CD8-positive, alpha-beta memory T cell (primary cell): Measurements from ENCODE around the gene HNRNPC. TPM values are rescaled to one million over a fixed set of nuclear protein-coding genes. Genes with fewer than 3 reads are reported as not detected.
A peak's percentile ranks its signal among the peaks of the same experiment; 100 is the strongest.

ENCODE experiments used
- CTCF ChIA-PET: fragments of 350-600 bp; sonication (Branson Sonifier 250); formaldehyde crosslinking; loops from one replicate; lab custom pipeline; 2021; ENCODE audit warnings: antibody characterized with exemption; lab: Charles Lee
- POLR2A ChIA-PET: fragments of 350-600 bp; sonication (Branson Sonifier 250); formaldehyde crosslinking; loops from one replicate; lab custom pipeline; 2021; ENCODE audit warnings: antibody characterized with exemption; lab: Charles Lee
- DNase-seq, 5 donors: peaks; one replicate each; pipeline versions ENCODE4 v3.0.0 to v3.0.0-alpha.2; 2020 to 2022; ENCODE audit warnings: mixed read lengths in 1 of 5
- H3K27ac ChIP-seq: one replicate; pipeline ENCODE4 v1.7.0; 2013; ENCODE audit warnings: low read depth, mild to moderate bottlenecking, low read length, moderate library complexity
- H3K27me3 ChIP-seq: 2 replicates; pipeline ENCODE4 v1.7.0; 2013; ENCODE audit warnings: low read length, mild to moderate bottlenecking; ENCODE audit not compliant: insufficient read depth, poor library complexity, severe bottlenecking
- H3K36me3 ChIP-seq: 2 replicates; pipeline ENCODE4 v1.7.0; 2013; ENCODE audit warnings: mild to moderate bottlenecking, low read length, moderate library complexity; ENCODE audit not compliant: insufficient read depth
- H3K4me1 ChIP-seq: 2 replicates; pipeline ENCODE4 v1.7.0; 2013; ENCODE audit warnings: mild to moderate bottlenecking, low read length, moderate library complexity; ENCODE audit not compliant: insufficient read depth
- H3K4me3 ChIP-seq: 2 replicates; pipeline ENCODE4 v1.7.0; 2013; ENCODE audit warnings: mild to moderate bottlenecking, low read length
- H3K9me3 ChIP-seq: 2 replicates; pipeline ENCODE4 v1.7.0; 2013; ENCODE audit warnings: mild to moderate bottlenecking, low read length
- H3K27ac Mint-ChIP-seq, 8 donors: one replicate each; pipeline ENCODE4 v1.8.0; 2020 to 2021; ENCODE audit warnings: mixed read lengths in 8 of 8, mild to moderate bottlenecking in 6 of 8, inconsistent platforms in 3 of 8, moderate library complexity in 3 of 8
- H3K27me3 Mint-ChIP-seq, 2 donors: one replicate each; pipeline ENCODE4 v1.8.0; 2020 to 2021; ENCODE audit warnings: mixed read lengths in 2 of 2, mild to moderate bottlenecking in 1 of 2, moderate library complexity in 1 of 2
- H3K36me3 Mint-ChIP-seq, 3 donors: one replicate each; pipeline ENCODE4 v1.8.0; 2020 to 2021; ENCODE audit warnings: mixed read lengths in 3 of 3, inconsistent platforms in 1 of 3, mild to moderate bottlenecking in 1 of 3
- H3K4me1 Mint-ChIP-seq, 3 donors: one replicate each; pipeline ENCODE4 v1.8.0; 2020 to 2021; ENCODE audit warnings: mixed read lengths in 3 of 3, inconsistent platforms in 1 of 3, mild to moderate bottlenecking in 1 of 3
- H3K4me3 Mint-ChIP-seq, 7 donors: one replicate each; pipeline ENCODE4 v1.8.0; 2020 to 2021; ENCODE audit warnings: mixed read lengths in 7 of 7, mild to moderate bottlenecking in 6 of 7, moderate library complexity in 4 of 7, inconsistent platforms in 2 of 7
- H3K9me3 Mint-ChIP-seq, 5 donors: one replicate each; pipeline ENCODE4 v1.8.0; 2020 to 2022; ENCODE audit warnings: mixed read lengths in 5 of 5, mild to moderate bottlenecking in 3 of 5, moderate library complexity in 2 of 5, inconsistent platforms in 1 of 5
- polyA plus RNA-seq: library from polyadenylated mRNA; unstranded; fragments of 300-500 nt; fragmentation: Illumina TruSeq; gene quantifications from one replicate; pipeline ENCODE4 v1.2.3, GENCODE V29; 2021
- total RNA-seq, 2 experiments: library from RNA; stranded (reverse); gene quantifications; one replicate each; pipeline ENCODE4 v1.2.3, GENCODE V29; 2021

The HNRNPC gene
- total and polyA plus RNA-seq, 3 experiments from 2014 or later: 700 to 1,180 (median 1,158) TPM

- no peaks in the 10 kb centered on the region for H3K9me3 Mint-ChIP-seq
- Histone ChIP-seq H3K27ac (no peak overlapping the region), H3K27me3 (no peaks in the 10 kb centered on the region), H3K36me3 (peaks cover 21% of the 10 kb centered on the region), H3K4me3 (no peak overlapping the region), H3K9me3 (no peaks in the 10 kb centered on the region), H3K4me1 (peaks cover 69% of the 10 kb centered on the region)
- ChIA-PET CTCF (interaction anchor here (1.1 to 1.3 kb wide), 3 partner anchors 15 to 107 kb away, joined by 3 to 6 read pairs (median 3); no protein-coding TSS in a partner anchor), POLR2A (interaction anchor here (0.6 to 0.9 kb wide), 3 partner anchors 9 to 786 kb away, joined by 3 to 6 read pairs (median 5); no protein-coding TSS in a partner anchor)
- peak overlapping the region; percentile 47 to 90 (median 65) for H3K27ac Mint-ChIP-seq
- no peaks in the 10 kb centered on the region for H3K27me3 Mint-ChIP-seq
- H3K36me3 Mint-ChIP-seq: peaks cover 0 to 81% (median 3%) of the 10 kb centered on the region in 3 donors
- peaks cover 74 to 93% (median 86%) of the 10 kb centered on the region in 3 donors for H3K4me1 Mint-ChIP-seq
- peak overlapping the region in 4 of 7 donors; percentile 3 to 28 (median 12) for H3K4me3 Mint-ChIP-seq
- no peak for DNase-seq
Observed at GRCh38 chr14:21240417-21240816, 28.8 kb downstream of the HNRNPC start.

- peak overlapping the region in 2 of 7 donors; percentile 6 to 15 for H3K4me3 Mint-ChIP-seq
- peaks cover 0 to 82% (median 7%) of the 10 kb centered on the region in 3 donors for H3K36me3 Mint-ChIP-seq
Observed at GRCh38 chr14:21238823-21239518, 30.3 kb downstream of the HNRNPC start.

DNA sequence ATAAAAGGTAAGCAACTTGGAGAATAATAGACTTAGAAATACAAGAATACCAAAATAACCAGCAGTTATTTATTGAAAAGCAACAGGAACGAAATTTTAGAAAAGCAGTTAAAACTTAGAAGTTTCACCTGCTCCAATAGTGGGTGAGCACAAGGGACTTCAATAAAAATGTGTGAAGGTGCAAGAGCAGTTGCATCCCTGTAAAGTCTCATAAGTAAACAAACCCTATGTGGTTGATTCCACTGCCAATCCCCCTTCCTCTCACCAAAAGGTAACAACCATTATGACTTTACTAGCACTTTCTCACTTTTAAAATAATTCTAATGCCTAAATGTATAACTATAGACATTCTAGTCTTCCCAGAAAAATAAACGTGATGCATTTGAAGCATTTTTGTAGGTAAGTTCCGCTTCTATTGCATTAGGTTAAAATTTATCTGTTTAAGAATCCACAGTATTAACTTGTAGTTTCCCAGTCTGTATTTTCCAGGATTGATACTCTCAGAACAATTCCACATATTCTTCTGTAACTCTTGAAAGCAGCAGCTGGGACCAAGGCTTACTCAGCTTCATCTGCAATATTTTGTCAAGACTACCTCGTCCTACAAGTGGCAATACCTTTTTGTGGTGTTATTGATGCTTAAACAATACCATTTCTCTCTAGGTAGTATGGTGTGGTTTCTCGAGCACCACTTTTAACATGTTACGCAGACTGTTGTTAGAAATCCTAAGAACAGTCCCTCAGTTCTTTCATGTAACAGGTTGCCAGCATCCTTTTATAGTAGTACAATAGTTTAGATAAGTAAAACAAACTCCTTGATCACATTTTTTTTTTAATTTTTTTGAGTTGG is 32.1 kb downstream of the HNRNPC start:
- H3K9me3 Mint-ChIP-seq: no peaks in the 10 kb centered on the region
- Histone ChIP-seq H3K27ac (no peak overlapping the region), H3K27me3 (no peaks in the 10 kb centered on the region), H3K4me1 (peaks cover 83% of the 10 kb centered on the region), H3K9me3 (no peaks in the 10 kb centered on the region), H3K4me3 (no peak overlapping the region), H3K36me3 (peaks cover 31% of the 10 kb centered on the region)
- no peaks in the 10 kb centered on the region for H3K27me3 Mint-ChIP-seq
- ChIA-PET POLR2A (no interaction called here), CTCF (no interaction called here)
- H3K36me3 Mint-ChIP-seq: peaks cover 6 to 84% (median 14%) of the 10 kb centered on the region in 3 donors
- peak overlapping the region in 6 of 8 donors; percentile 8 to 83 (median 58) for H3K27ac Mint-ChIP-seq
- DNase-seq: peak in 1 of 5 donors; percentile 45
- peaks cover 83 to 98% (median 97%) of the 10 kb centered on the region in 3 donors for H3K4me1 Mint-ChIP-seq
- H3K4me3 Mint-ChIP-seq: peak overlapping the region in 3 of 7 donors; percentile 8 to 57 (median 41)

More at GRCh38 chr14:21238823-21239518, 30.3 kb downstream of the HNRNPC start:
- DNase-seq: no peak
- Mint-ChIP-seq H3K9me3 (no peaks in the 10 kb centered on the region), H3K4me1 (peaks cover 78 to 96% (median 91%) of the 10 kb centered on the region in 3 donors), H3K27me3 (no peaks in the 10 kb centered on the region), H3K27ac (peak overlapping the region; percentile 23 to 92 (median 56))
- ChIA-PET POLR2A (interaction anchor here (0.7 to 1.3 kb wide), 2 partner anchors 16 to 26 kb away, joined by 3 to 6 read pairs; no protein-coding TSS in a partner anchor), CTCF (interaction anchor here (0.8 kb wide), 1 partner anchor 15 kb away, joined by 4 read pairs; no protein-coding TSS in a partner anchor)
- Histone ChIP-seq H3K9me3 (no peaks in the 10 kb centered on the region), H3K27ac (no peak overlapping the region), H3K4me3 (no peak overlapping the region), H3K36me3 (peaks cover 21% of the 10 kb centered on the region), H3K27me3 (no peaks in the 10 kb centered on the region), H3K4me1 (peaks cover 74% of the 10 kb centered on the region)

- Mint-ChIP-seq H3K36me3 (peaks cover 20 to 94% (median 25%) of the 10 kb centered on the region in 3 donors), H3K27ac (peak overlapping the region in 7 of 8 donors; percentile 30 to 83 (median 71)), H3K27me3 (no peaks in the 10 kb centered on the region), H3K4me1 (peaks cover 95 to 99% (median 99%) of the 10 kb centered on the region in 3 donors), H3K9me3 (no peaks in the 10 kb centered on the region), H3K4me3 (peak overlapping the region in 5 of 7 donors; percentile 3 to 64 (median 32))
- Histone ChIP-seq H3K4me1 (peaks cover 94% of the 10 kb centered on the region), H3K27ac (no peak overlapping the region), H3K9me3 (no peaks in the 10 kb centered on the region), H3K4me3 (no peak overlapping the region), H3K36me3 (peaks cover 54% of the 10 kb centered on the region), H3K27me3 (no peaks in the 10 kb centered on the region)
- no peak for DNase-seq
- ChIA-PET POLR2A (no interaction called here), CTCF (interaction anchor here (1.5 kb wide), 1 partner anchor 31 kb away, joined by 4 read pairs; no protein-coding TSS in a partner anchor)
Observed at GRCh38 chr14:21234112-21234511, 35.1 kb downstream of the HNRNPC start.

GRCh38 chr14:21233457-21234076 is 35.7 kb downstream of the HNRNPC start:
- no peak overlapping the region for H3K27ac ChIP-seq
- Mint-ChIP-seq H3K27ac (peak overlapping the region; percentile 25 to 91 (median 69)), H3K36me3 (peaks cover 20 to 92% (median 25%) of the 10 kb centered on the region in 3 donors), H3K9me3 (no peaks in the 10 kb centered on the region), H3K4me3 (peak overlapping the region in 6 of 7 donors; percentile 37 to 65 (median 50)), H3K27me3 (no peaks in the 10 kb centered on the region), H3K4me1 (peaks cover 91 to 94% (median 94%) of the 10 kb centered on the region in 3 donors)
- no peaks in the 10 kb centered on the region for H3K27me3 ChIP-seq
- peaks cover 55% of the 10 kb centered on the region for H3K36me3 ChIP-seq
- H3K4me3 ChIP-seq: no peak overlapping the region
- ChIA-PET CTCF (interaction anchor here (1.5 kb wide), 1 partner anchor 32 kb away, joined by 4 read pairs; no protein-coding TSS in a partner anchor), POLR2A (no interaction called here)
- H3K9me3 ChIP-seq: no peaks in the 10 kb centered on the region
- peaks cover 93% of the 10 kb centered on the region for H3K4me1 ChIP-seq
- DNase-seq: no peak

DNA sequence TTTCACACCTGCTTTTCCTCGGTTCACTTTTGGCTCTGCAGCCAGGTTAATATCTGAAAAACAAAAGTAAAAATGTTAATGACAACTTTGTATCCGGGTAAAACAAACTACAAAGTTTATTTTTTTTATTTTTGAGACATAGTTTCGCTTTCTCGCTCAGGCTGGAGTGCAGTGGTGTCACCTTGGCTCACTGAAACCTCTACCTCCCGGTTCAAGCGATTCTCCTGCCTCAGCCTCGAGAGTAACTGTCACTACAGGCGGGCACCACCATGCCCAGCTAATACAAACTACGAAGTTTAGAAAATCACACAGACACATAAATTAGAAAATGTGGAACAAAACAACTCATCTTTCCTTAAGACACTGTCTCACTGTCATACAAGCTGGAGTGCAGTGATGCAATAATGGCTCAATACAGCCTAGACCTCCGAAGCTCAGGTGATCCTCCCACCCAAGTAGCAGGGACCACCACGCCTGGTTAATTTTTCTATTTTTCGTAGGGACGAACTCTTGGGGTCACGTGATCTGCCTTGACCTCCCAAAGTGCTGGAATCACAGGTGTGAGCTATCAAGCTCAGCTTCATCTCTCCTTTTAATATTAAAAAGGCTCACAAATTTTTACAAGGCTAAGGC is 38.1 kb downstream of the HNRNPC start:
- H3K27ac ChIP-seq: peak overlapping the region; percentile 59
- peaks cover 64% of the 10 kb centered on the region for H3K36me3 ChIP-seq
- Mint-ChIP-seq H3K27me3 (no peaks in the 10 kb centered on the region), H3K27ac (peak overlapping the region; percentile 85 to 98 (median 94)), H3K4me1 (peaks cover 78 to 89% (median 88%) of the 10 kb centered on the region in 3 donors), H3K9me3 (no peaks in the 10 kb centered on the region), H3K4me3 (peak overlapping the region; percentile 48 to 89 (median 80)), H3K36me3 (peaks cover 23 to 90% (median 30%) of the 10 kb centered on the region in 3 donors)
- peak in 2 of 5 donors; percentile 55 to 65 for DNase-seq
- CTCF ChIA-PET: interaction anchor here (1.2 to 2.6 kb wide), 5 partner anchors 11 to 30 kb away, joined by 3 to 10 read pairs (median 5); no protein-coding TSS in a partner anchor
- no peaks in the 10 kb centered on the region for H3K27me3 ChIP-seq
- POLR2A ChIA-PET: interaction anchor here (0.7 to 1.6 kb wide), 5 partner anchors 9 to 34 kb away, joined by 3 to 8 read pairs (median 3); no protein-coding TSS in a partner anchor
- H3K4me3 ChIP-seq: peak overlapping the region; percentile 29
- H3K4me1 ChIP-seq: peaks cover 81% of the 10 kb centered on the region
- H3K9me3 ChIP-seq: no peaks in the 10 kb centered on the region
